ENCODE data around the gene EGFR.

Gene EGFR

DNA sequence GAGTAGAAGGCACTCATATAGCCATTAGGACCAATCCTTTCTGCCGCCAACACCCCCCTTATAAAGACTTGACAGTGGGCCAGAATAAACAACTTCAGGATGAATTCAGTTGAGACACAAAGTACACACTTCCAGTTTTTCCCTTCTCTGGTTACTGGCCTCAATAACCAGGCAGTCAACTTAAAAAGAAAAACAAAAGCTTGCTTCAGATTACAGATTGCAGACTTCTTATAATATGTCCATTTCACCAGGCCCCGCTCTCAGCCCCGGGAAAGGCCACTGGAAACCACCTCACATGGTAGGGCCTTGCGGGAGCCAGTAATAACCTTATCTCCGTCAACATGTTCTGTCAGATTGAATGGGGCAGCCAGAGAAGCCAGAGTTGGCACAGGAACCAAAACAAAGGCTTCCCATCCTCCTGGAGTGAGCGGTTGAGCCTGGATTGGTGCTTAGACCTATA lies 108.8 kb downstream of the EGFR start:
- DNase-seq (ENCODE audit: low spot score): no peak

DNA sequence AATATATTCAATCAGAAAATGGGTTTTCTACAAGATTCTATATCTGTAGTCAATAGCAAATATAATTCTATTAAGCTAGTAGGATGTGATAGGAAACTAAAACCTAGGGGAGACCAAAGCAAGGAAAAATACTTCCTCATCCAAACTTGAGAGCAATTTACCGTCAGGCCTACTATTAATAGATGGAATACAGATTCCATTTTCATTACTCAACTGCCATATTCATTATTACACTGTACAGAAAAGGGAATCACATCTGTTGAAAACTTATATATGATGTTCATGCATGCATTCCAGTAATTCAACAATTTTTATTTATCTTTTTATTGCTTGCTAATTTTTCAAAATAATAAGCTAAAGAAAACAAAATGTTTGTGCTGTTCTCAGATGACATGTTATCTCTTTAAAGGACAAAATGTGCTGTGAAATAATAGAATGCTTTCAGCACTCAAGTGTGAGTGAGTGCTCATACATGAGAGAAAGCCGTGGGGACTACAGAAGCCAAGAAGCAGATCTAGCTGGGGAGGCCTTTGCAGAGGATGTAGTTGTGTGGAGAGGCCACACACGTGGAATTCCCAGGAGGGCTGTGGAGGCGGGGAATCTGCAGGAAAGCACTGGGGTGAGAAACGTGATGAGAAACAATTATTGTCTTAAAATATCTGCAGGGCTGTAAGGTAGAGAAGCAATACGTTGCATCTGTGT lies 110.0 kb downstream of the EGFR start:
- no peak for DNase-seq (ENCODE audit: low spot score)

DNA sequence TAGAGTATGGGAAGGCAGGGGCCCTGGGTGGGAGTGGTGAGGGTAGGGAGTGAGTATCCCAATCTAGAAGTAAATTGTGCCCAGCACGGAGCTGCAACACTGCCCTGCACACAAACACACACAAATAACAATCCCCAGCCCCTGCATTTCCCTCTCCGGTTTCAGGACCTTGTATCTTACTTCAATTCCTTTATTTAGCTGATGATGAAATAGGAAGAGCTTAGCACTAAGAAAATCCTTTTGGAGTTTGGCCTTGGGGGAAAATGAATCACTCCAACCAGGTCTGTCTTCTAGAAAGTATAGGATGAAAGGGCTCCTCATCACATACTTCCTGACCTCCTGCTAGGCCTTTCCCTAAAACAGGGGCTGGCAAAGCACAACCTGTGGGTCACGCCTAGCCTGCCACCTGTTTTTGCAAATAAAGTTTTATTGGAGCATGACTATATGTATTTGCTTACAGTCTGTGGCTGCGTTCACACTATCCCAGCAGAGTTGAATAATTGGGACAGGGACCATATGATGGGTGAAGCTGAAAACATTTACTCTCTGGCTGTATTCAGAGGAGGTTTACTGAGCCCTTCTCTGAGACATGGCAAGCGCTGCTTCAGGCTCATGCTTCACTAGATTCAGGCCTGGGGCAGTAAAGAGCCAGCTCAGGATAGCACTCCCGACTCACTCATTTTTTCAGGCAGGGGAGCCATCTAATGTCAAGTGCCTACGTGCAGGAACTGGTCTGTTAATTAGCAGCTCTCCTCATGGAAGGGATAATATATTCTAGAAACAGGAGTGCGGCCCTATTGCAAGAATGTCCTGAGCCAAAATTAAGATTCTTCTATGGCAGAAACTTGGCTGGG lies 111.0 kb downstream of the EGFR start:
- peak; percentile 24 for DNase-seq (ENCODE audit: low spot score)

DNA sequence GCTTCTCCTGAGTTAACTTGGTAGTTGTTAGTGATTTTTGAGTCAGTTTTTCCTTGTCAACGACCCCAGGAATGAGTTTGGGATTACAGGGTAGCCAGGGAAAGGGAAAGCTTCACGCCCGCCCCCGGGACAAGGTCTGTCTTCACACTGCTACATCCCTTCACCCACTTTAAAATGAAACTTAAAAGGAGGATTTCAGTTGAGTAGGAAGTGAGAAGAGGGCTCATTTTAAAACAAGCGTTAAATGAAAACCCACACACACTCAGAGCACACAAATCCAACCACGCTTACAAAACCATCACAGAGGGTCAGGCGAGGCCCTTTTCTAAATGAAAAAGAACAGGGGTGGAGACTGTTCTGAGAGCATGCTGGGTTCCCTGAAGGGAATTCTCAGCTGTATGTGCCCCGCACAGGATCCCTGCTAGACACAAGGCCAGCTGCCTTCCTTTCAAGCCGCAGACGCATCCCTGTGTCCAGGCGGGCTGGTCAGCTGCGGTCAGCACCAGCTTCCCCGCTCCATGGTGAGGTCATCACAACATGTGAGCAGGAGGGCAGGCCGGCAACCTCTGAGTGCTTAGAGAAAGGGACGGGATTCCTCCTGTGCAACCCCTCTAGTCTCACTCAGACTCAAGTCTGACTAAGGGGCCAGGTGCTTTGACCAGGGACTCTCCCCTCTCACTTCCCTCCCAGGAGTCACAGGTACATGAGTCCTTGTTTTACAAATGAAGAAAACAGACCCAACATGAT lies 111.8 kb downstream of the EGFR start:
- DNase-seq (ENCODE audit: low spot score): peak; percentile 38

GRCh38 chr7:55131142-55131929 lies 112.5 kb downstream of the EGFR start:
- DNase-seq (ENCODE audit: low spot score): no peak

- no peak for DNase-seq (ENCODE audit: low spot score)
Observed at GRCh38 chr7:55132550-55132889, 113.7 kb downstream of the EGFR start.

- no peak for DNase-seq (ENCODE audit: low spot score)
Observed at GRCh38 chr7:55132890-55133551, 114.2 kb downstream of the EGFR start.

- no peak for DNase-seq (ENCODE audit: low spot score)
Observed at GRCh38 chr7:55133630-55134358, 115.0 kb downstream of the EGFR start.

- no peak for DNase-seq (ENCODE audit: low spot score)
Observed at GRCh38 chr7:55134359-55134725, 115.5 kb downstream of the EGFR start.

- DNase-seq (ENCODE audit: low spot score): no peak
Observed at GRCh38 chr7:55134786-55135185, 116.0 kb downstream of the EGFR start.

DNA sequence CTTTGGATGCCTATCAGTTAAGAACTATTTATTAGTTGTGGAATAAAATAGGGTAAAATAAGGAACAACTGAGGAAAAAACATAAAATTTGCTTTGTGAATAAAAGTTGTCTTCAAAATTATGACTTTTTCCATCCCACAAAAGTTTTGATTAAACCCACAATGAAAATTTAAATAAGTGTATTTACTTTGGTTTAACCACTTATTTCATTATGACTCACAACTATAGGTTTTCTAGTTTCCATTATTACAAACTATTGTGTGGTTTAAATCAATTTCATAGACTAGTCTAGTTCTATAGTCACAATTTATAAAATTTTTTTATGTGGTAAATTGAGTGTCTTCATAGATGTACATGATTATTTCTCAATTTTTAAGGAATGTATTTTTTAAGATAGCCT lies 116.6 kb downstream of the EGFR start:
- DNase-seq (ENCODE audit: low spot score): no peak

DNA sequence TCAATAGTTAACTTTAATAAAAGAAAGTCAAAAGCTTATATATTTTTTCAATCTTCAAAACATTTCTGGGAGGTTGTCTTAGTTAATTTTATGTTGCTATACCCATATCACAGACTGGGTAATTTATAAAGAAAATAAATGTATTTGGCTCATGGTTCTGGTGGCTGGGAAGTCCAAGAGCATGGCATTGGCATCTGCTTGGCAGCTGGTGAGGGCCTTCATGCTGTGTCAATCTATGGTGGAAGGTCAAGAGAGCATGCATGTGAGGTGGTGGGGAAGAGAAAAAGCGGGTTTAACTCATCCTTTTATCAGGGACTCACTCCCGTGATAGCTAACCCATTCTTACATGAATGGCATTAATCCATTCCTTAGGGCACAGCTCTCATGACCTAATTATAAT lies 119.8 kb downstream of the EGFR start:
- no peak for DNase-seq (ENCODE audit: low spot score)

DNA sequence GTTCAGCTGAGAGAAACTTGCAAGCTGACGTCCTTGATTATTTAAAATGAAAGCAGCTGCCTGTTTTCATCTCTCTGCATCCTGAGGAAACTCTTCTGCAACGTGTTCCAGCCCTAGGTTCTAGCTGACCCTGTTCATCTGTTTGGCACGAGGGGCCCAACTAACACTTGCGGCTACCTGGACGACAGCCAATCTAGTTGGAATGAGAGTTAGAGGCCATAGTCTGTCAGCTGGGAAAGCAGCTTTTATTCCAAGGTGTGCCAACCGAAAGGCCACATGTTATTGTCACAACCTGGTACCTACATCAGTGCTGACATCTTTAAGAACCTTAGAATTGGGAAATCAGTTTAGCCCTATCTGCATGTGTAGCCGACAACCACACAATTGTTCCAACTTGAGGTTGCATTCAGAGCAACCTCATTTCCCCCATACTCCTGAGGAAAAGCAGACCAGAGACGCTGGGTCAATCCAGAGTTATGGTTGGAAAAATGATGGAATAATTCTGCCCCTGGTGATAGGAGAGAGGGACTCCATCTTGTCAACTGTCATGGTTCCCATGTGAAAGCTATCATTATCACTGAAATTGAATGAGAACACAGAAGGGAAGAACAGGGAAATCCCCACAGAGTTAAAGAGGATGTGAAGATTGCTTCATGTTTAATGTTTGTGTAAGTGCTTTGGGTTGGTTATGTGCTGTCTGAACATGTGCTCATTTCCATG lies 121.6 kb downstream of the EGFR start:
- DNase-seq (ENCODE audit: low spot score): no peak

DNA sequence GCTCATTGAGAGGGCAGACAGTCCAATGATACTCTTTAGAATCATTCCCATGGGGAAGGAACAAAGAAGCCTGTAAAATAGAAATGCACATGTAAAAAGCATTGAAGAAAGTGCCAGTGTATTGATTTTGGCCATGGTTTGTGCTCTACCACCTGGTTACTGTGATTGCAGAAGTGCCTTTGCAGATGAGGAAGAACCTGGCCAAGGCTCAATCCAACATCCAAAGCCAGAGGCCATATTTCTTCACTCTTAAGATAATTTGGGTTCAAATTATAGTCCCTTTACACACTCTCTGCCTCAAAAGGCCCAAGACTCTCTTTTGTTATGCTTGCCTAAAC lies 122.1 kb downstream of the EGFR start:
- DNase-seq (ENCODE audit: low spot score): no peak

DNA sequence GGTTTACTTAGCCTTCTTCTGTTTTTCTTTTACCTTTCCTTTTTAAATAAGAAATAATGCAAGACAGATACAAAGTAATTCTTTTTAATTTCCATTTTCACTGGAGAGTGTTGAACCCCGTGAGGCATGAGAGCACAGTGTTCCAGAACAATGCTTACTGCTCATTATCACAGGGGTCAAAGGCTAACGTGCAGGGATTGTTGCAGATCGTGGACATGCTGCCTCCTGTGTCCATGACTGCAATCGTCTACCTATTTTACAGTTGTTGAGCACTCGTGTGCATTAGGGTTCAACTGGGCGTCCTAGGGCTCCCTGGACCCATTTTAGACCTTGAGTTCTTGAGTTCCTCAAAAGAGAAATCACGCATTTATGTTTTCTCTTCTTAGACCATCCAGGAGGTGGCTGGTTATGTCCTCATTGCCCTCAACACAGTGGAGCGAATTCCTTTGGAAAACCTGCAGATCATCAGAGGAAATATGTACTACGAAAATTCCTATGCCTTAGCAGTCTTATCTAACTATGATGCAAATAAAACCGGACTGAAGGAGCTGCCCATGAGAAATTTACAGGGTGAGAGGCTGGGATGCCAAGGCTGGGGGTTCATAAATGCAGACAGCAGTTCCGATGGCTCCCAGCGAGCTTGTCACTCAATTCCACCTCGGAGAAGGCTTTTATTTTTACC lies 124.2 kb downstream of the EGFR start:
- no peak for DNase-seq (ENCODE audit: low spot score)

- no peak for DNase-seq (ENCODE audit: low spot score)
Observed at GRCh38 chr7:55144333-55145317, 125.8 kb downstream of the EGFR start.

- DNase-seq (ENCODE audit: low spot score): no peak
Observed at GRCh38 chr7:55145606-55146005, 126.8 kb downstream of the EGFR start.

DNA sequence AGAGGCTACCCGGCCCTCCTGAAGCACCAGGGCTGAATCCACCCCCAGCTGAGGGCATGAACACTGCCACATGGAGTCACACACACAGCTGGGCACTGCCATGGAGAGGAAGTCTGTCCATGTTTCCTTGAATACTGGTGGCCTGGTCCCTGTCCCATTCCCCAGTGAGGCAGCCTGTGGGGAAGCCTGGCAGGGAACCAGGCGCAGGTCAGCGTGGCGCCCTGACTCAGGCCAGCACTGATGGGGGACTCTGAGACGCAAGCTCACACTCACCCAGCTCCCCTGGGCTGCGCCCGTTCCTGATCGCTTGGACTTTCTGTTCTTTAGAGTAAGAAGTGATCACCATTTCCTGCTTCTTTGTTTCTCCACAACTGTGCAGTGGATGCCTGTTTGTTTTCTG lies 128.3 kb downstream of the EGFR start:
- DNase-seq (ENCODE audit: low spot score): no peak
